ENCODE results near the gene MRPL23.

- TF ChIP-seq EZH2 (IDR thresholded peaks at IDR 0.05; ENCODE audit: low read depth, low read length, severe bottlenecking) (no peak), BCL11A (IDR thresholded peaks at IDR 0.05; ENCODE audit: low read depth in 2 of 2, low read length in 2 of 2) (no peak), HDAC2 (IDR thresholded peaks at IDR 0.05; ENCODE audit: borderline replicate concordance in 1 of 2, low read depth in 2 of 2, low read length in 2 of 2) (no peak), CEBPB (IDR thresholded peaks at IDR 0.05; ENCODE audit: low read depth, low read length) (no peak), SUZ12 (IDR thresholded peaks at IDR 0.05; ENCODE audit: low read length) (no peak), SP2 (IDR thresholded peaks at IDR 0.05; ENCODE audit: low read length) (no peak)
Observed at GRCh38 chr11:1932681-1933080, 14.5 kb upstream of the MRPL23 start.

Data from H1 (cell line).